GM18499 (cell line): ENCODE measurements around the gene DGKB.
"Not testable (repeated sequence)": the region's sequence is repeated elsewhere in the genome, so short reads cannot be mapped to it uniquely, and the experiment has no call there.

Experiments used
- ATAC-seq: cut with Tn5 transposase; IDR thresholded peaks from one replicate; pipeline ENCODE4 v1.9.1; 2021; ENCODE audit warnings: moderate number of reproducible peaks; ENCODE audit not compliant: insufficient read depth, unreplicated experiment

DGKB gene

GRCh38 chr7:14501436-14501835 is 401.1 kb downstream of the DGKB start:
- no peak for ATAC-seq

GRCh38 chr7:14497390-14497789 is 405.2 kb downstream of the DGKB start:
- no peak for ATAC-seq

GRCh38 chr7:14495633-14496032 is 406.9 kb downstream of the DGKB start:
- no peak for ATAC-seq

GRCh38 chr7:14487701-14488395 is 414.7 kb downstream of the DGKB start:
- ATAC-seq: no peak

GRCh38 chr7:14483663-14484062 is 418.9 kb downstream of the DGKB start:
- ATAC-seq: no peak

GRCh38 chr7:14480281-14480680 is 422.3 kb downstream of the DGKB start:
- no peak for ATAC-seq

GRCh38 chr7:14478834-14479510 is 423.6 kb downstream of the DGKB start:
- ATAC-seq: no peak

GRCh38 chr7:14461716-14462115 is 440.8 kb downstream of the DGKB start:
- ATAC-seq: not testable (repeated sequence)

- ATAC-seq: not testable (repeated sequence)
Observed at GRCh38 chr7:14458846-14459245, 443.7 kb downstream of the DGKB start.

GRCh38 chr7:14457568-14458453 is 444.7 kb downstream of the DGKB start:
- ATAC-seq: no peak

GRCh38 chr7:14449291-14449690 is 453.3 kb downstream of the DGKB start:
- ATAC-seq: no peak

- ATAC-seq: no peak
Observed at GRCh38 chr7:14446829-14447228, 455.7 kb downstream of the DGKB start.

GRCh38 chr7:14446219-14446618 is 456.3 kb downstream of the DGKB start:
- no peak for ATAC-seq

- ATAC-seq: no peak
Observed at GRCh38 chr7:14438366-14438765, 464.2 kb downstream of the DGKB start.

GRCh38 chr7:14436878-14437277 is 465.7 kb downstream of the DGKB start:
- no peak for ATAC-seq

GRCh38 chr7:14432924-14433323 is 469.6 kb downstream of the DGKB start:
- ATAC-seq: no peak

GRCh38 chr7:14430926-14431325 is 471.6 kb downstream of the DGKB start:
- ATAC-seq: no peak

GRCh38 chr7:14425559-14425958 is 477.0 kb downstream of the DGKB start:
- ATAC-seq: no peak

GRCh38 chr7:14424675-14425074 is 477.9 kb downstream of the DGKB start:
- no peak for ATAC-seq

GRCh38 chr7:14420768-14421167 is 481.8 kb downstream of the DGKB start:
- no peak for ATAC-seq

- no peak for ATAC-seq
Observed at GRCh38 chr7:14419531-14419930, 483.0 kb downstream of the DGKB start.
